Amniotic epithelial cell (primary cell): ENCODE results near the gene CHD3.
"Not testable (repeated sequence)": the region's sequence is repeated elsewhere in the genome, so short reads cannot be mapped to it uniquely, and the experiment has no call there.

Experiments used
- DNase-seq: peaks from one replicate; pipeline ENCODE4 v3.0.0-alpha.2; 2010; ENCODE audit warnings: low read depth

Gene CHD3

GRCh38 chr17:7849751-7850504 lies 38.7 kb upstream of the CHD3 start:
- DNase-seq = no peak

DNA sequence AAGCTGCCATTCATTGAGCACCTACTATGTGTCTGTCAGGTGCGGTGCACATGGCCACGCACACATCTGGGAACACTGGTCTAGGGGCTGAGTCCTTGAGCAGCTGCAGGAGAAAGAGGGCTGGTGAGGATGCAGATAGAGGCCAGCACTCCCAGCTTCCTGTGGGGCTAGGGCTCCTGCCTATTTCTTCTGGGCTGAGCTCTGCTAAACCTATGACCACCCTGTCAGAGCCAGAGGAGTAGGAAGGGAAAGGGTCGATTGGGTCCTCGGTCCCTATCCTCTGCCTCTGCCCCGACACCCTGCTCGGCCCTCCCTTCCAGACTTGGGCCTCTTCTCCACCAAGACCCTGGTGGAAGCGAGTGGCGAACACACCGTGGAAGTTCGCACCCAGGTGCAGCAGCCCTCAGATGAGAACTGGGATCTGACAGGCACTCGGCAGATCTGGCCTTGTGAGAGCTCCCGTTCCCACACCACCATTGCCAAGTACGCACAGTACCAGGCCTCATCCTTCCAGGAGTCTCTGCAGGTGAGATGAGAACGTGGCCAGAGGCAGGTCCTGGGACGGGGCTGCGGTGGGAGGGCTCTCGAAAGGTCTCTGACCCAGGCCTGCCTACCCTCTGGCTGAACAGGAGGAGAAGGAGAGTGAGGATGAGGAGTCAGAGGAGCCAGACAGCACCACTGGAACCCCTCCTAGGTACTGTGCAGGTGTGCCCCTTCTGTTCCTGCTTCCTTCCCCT lies 37.7 kb upstream of the CHD3 start:
- no peak for DNase-seq

- peak; percentile 81 for DNase-seq
Measured at GRCh38 chr17:7851438-7852261, 36.9 kb upstream of the CHD3 start.

GRCh38 chr17:7852262-7852670 lies 36.3 kb upstream of the CHD3 start:
- no peak for DNase-seq

DNA sequence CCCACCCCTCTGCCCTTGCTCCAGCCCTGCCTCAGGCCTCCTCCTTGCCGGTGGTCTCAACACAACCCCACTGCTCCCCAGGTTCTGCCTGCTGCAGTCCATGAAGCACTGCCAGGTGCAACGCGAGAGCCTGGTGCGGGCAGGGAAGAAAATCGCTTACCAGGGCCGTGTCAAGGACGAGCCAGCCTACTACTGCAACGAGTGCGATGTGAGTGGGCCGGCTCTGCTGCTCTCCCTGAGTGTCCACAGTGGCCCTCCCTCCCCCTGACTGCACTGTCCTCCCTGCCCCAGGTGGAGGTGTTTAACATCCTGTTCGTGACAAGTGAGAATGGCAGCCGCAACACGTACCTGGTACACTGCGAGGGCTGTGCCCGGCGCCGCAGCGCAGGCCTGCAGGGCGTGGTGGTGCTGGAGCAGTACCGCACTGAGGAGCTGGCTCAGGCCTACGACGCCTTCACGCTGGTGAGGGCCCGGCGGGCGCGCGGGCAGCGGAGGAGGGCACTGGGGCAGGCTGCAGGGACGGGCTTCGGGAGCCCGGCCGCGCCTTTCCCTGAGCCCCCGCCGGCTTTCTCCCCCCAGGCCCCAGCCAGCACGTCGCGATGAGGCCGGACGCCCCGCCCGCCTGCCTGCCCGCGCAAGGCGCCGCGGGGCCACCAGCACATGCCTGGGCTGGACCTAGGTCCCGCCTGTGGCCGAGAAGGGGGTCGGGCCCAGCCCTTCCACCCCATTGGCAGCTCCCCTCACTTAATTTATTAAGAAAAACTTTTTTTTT lies 35.5 kb upstream of the CHD3 start:
- peak; percentile 34 for DNase-seq

DNA sequence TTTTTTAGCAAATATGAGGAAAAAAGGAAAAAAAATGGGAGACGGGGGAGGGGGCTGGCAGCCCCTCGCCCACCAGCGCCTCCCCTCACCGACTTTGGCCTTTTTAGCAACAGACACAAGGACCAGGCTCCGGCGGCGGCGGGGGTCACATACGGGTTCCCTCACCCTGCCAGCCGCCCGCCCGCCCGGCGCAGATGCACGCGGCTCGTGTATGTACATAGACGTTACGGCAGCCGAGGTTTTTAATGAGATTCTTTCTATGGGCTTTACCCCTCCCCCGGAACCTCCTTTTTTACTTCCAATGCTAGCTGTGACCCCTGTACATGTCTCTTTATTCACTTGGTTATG lies 34.9 kb upstream of the CHD3 start:
- peak; percentile 30 for DNase-seq

- DNase-seq = no peak
Measured at GRCh38 chr17:7854078-7854777, 34.4 kb upstream of the CHD3 start.

DNA sequence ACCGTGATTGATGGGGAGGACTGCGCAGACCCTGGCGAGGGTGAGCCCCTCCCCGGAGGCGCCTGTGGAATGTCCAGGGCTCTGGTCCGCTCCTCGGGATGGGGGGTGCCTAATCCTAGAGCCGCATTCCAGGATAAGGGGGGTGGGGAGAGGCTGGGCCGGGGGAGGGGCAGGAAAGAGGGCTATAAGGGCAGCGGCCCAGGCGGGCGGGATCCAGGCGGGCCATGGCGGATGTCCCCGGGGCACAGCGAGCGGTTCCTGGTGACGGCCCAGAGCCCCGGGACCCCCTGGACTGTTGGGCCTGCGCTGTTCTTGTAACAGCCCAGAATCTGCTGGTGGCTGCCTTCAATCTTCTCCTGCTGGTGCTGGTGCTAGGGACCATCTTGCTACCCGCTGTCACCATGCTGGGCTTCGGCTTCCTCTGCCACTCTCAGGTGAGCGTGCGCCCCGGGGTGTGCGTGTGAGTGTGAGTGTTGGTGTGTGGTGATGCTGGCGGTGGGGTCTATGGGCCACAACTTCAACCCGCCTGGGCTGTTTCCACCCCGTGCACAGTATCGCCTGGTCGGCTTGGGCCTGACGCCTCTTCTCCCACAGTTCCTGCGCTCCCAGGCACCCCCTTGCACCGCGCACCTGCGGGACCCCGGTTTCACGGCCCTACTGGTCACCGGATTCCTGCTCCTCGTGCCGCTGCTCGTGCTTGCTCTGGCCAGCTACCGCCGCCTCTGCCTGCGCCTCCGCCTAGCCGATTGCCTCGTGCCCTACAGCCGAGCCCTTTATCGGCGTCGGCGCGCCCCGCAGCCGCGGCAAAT lies 33.5 kb upstream of the CHD3 start, which contains the start of gene TMEM88:
TSS of gene TMEM88 (plus strand) at position 216 of the 809 bp plus-strand sequence. CDS start at position 225, 9 bp downstream.
- DNase-seq = peak; percentile 85

DNA sequence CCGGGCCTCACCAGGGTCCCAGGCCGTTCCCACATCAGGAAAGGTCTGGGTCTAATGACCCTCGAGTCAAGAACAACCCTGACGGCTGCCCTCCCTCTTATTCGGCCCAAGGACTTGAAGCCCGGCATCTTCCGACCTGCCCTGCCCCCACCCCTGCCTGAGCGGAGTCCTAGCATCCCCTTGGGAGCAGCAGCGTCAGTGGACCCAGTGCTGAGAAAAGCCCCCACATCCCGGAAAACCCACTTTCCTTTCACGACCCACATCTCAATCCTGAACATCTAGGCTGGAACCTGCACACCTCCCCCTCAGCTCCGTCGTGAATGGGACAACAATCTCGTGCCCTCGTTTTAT lies 33.0 kb upstream of the CHD3 start:
- DNase-seq = no peak

DNA sequence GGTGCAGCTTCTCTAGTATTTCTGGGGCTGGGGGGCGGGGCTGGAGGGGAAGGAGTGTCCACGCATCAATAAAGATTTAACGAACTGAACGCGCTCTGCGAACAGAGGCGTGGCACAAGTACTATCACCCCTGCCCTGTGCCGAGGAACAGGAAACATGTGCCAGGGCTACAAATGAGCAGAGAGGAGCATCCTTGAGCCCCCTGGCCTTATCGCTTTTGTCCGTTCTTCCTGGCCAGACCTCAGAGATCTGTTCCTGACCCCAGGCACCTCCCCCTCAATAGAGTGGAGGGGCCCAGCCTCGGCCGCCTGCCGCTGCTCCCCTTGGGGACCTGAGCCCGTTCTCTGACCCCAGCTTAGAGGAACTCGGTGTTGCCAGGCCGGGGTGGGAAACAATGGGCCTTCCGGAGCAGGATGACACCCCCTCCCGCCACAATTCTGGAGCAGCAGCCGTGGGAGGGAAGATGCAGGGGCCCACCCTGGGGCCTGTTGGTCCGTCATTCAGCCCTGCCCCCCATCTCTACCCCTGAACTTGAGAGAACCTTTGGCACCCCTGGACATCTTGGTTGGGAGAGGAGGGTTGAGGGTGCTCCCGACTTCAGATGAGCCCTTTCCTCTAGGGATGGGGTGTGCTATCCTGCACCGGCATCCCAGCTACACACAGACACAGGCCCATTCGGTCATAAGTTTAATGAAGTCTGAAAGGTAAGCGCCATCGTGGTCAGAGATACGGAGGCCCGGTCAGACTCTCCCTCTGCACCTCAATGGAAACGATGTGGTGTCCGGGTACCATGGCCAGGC lies 32.4 kb upstream of the CHD3 start:
- peak; percentile 62 for DNase-seq

DNA sequence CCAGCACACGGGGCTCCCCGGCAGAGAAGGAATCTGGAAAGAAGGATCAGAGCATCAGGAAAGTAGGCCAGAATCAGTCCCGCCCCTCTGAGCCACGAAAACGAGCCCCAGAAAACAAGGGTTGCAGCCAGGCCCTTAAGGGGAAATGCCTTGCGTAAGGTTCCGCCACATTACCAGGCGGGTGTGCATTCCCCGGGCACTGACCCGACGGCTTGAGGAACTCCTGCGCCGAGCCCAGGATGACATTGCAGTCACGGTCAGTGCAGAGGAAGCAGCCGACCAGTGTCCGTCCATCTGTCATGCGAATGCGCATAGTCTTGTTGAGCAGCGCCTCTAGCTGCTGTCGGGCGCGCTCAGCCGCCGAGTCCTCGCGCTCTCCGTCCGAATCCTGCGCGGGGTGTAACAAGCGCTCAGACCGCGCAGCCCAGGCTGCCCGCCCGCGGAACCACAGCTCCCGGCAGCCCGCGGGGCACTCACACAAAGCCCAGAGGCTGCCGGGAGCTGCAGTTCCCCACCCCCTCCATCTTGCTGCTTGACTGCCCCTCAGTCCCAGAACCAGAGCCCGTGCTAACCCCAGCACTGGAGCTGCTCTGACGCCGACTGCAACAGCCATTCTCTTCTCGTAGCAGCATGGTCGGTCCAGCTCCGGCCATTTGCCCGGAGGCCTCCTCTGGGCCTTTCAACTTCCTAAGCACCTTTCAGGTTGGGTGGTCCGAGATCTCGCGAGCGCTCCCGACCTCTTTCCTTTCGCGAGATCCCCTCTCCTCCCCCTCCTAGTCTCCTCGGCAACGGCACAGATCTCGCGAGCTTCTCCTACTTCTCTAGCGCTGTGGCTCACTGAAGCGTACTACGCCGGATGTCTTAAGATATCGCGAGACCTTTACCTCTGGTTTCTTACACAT lies 31.5 kb upstream of the CHD3 start, which contains the start of gene NAA38:
TSS of gene NAA38 (minus strand) at position 749 of the 902 bp plus-strand sequence. CDS start at position 653, 96 bp downstream.
- DNase-seq = peak; percentile 99

- DNase-seq = peak; percentile 89
Measured at GRCh38 chr17:7857713-7858521, 30.7 kb upstream of the CHD3 start, which contains the start of gene CYB5D1. Gene CYB5D1 (plus strand): TSS chr17:7858003. CDS start chr17:7858135, 132 bp downstream.

- DNase-seq = no peak
Measured at GRCh38 chr17:7858522-7858810, 30.1 kb upstream of the CHD3 start.

GRCh38 chr17:7859028-7859427 lies 29.6 kb upstream of the CHD3 start:
- no peak for DNase-seq

GRCh38 chr17:7862692-7863437 lies 25.7 kb upstream of the CHD3 start:
- peak; percentile 56 for DNase-seq

GRCh38 chr17:7864384-7864783 lies 24.2 kb upstream of the CHD3 start:
- DNase-seq = not testable (repeated sequence)
